ENCODE data around the gene REC114.

GRCh38 chr15:73483053-73483452 lies 40.1 kb downstream of the REC114 start:
- no peak for TF ChIP-seq CTCF (IDR thresholded peaks at IDR 0.05)
- TF ChIP-seq POLR2A (IDR thresholded peaks at IDR 0.05): no peak
